Cerebellar nuclear complex (tissue), 1 donor: ENCODE data around the gene USP3.

ENCODE experiments used
- DNase-seq, 2 experiments: peaks; one replicate each; lab custom pipeline; 2025; lab: John Stamatoyannopoulos, UW

USP3 gene

GRCh38 chr15:63544258-63545026 lies 40.0 kb downstream of the USP3 start:
- DNase-seq = no peak

- DNase-seq = no peak
Measured at GRCh38 chr15:63545520-63545919, 41.1 kb downstream of the USP3 start.

- no peak for DNase-seq
Measured at GRCh38 chr15:63551400-63551799, 47.0 kb downstream of the USP3 start.

- no peak for DNase-seq
Measured at GRCh38 chr15:63553388-63553791, 49.0 kb downstream of the USP3 start.

- no peak for DNase-seq
Measured at GRCh38 chr15:63554337-63554927, 50.0 kb downstream of the USP3 start.

GRCh38 chr15:63555507-63555906 lies 51.1 kb downstream of the USP3 start:
- no peak for DNase-seq

GRCh38 chr15:63556246-63556645 lies 51.9 kb downstream of the USP3 start:
- no peak for DNase-seq

- no peak for DNase-seq
Measured at GRCh38 chr15:63556736-63557135, 52.3 kb downstream of the USP3 start.

GRCh38 chr15:63559753-63560152 lies 55.4 kb downstream of the USP3 start:
- no peak for DNase-seq

- DNase-seq = no peak
Measured at GRCh38 chr15:63560741-63561448, 56.5 kb downstream of the USP3 start.

- DNase-seq = no peak
Measured at GRCh38 chr15:63564093-63564492, 59.7 kb downstream of the USP3 start.

- DNase-seq = no peak
Measured at GRCh38 chr15:63565536-63566186, 61.3 kb downstream of the USP3 start.

GRCh38 chr15:63572749-63573464 lies 68.5 kb downstream of the USP3 start:
- no peak for DNase-seq

GRCh38 chr15:63573533-63573932 lies 69.1 kb downstream of the USP3 start:
- DNase-seq = no peak

GRCh38 chr15:63575312-63575711 lies 70.9 kb downstream of the USP3 start:
- DNase-seq = no peak

GRCh38 chr15:63576441-63576840 lies 72.0 kb downstream of the USP3 start:
- no peak for DNase-seq

- no peak for DNase-seq
Measured at GRCh38 chr15:63582179-63582578, 77.8 kb downstream of the USP3 start.

- DNase-seq = no peak
Measured at GRCh38 chr15:63582718-63583426, 78.5 kb downstream of the USP3 start.

- DNase-seq = no peak
Measured at GRCh38 chr15:63586790-63587189, 82.4 kb downstream of the USP3 start.

- DNase-seq = no peak
Measured at GRCh38 chr15:63587527-63587926, 83.1 kb downstream of the USP3 start.

- DNase-seq = no peak
Measured at GRCh38 chr15:63588826-63589225, 84.4 kb downstream of the USP3 start.
